ENCODE measurements around the gene ABLIM1.

- no peak for TF ChIP-seq CTCF (IDR thresholded peaks at IDR 0.05)
- no peak for TF ChIP-seq EP300 (IDR thresholded peaks at IDR 0.05)
Measured at GRCh38 chr10:114396464-114396863, 261.6 kb downstream of the ABLIM1 start.

Data from suprapubic skin (tissue), 3 donors.